Measurements from ENCODE around the gene KIAA0513. TPM values are rescaled to one million over a fixed set of nuclear protein-coding genes. Genes with fewer than 3 reads are reported as not detected.

Gene KIAA0513
- total RNA-seq, 4 donors from 2014 or later = 5.5 to 13.8 (median 11.7) TPM

DNA sequence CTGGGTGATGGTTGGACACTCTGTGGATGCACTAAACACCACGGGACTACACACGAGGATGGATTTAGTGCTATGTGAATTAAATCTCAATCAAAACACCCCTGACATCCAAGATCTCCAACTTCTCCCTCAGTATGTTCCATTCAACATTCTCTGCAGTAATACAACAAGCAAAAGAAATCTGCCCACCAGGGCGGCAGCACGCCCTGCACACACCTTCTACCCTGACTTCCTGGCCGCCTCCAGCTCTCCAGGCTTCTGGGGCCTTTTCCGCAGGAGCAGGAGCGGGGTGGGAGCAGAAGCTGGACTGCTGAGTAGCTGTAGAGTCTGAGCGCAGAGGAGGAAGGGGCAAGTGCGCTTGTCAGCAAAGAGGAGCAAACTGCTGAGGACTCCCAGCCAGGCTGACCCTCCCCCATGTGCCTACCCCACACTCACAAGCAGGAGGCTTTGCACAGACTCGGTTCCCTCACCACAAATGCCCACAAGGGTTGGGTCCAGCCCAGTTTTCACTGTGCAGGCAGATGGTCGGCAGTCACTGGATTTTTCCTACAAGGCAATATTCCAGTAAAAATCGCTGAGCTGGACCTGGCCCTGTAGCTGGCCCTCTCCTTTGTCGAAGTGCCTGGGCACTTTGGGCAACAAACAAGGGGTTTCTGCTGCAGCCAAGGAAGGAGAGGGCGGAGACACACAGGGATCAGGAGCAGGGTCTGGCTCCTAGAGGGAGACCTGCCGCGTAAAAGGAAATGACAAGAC is 39.1 kb upstream of the KIAA0513 start:
- TF ChIP-seq, protein P1, sequence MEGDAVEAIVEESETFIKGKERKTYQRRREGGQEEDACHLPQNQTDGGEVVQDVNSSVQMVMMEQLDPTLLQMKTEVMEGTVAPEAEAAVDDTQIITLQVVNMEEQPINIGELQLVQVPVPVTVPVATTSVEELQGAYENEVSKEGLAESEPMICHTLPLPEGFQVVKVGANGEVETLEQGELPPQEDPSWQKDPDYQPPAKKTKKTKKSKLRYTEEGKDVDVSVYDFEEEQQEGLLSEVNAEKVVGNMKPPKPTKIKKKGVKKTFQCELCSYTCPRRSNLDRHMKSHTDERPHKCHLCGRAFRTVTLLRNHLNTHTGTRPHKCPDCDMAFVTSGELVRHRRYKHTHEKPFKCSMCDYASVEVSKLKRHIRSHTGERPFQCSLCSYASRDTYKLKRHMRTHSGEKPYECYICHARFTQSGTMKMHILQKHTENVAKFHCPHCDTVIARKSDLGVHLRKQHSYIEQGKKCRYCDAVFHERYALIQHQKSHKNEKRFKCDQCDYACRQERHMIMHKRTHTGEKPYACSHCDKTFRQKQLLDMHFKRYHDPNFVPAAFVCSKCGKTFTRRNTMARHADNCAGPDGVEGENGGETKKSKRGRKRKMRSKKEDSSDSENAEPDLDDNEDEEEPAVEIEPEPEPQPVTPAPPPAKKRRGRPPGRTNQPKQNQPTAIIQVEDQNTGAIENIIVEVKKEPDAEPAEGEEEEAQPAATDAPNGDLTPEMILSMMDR (IDR thresholded peaks at IDR 0.05; ENCODE audit: low read depth) = no peak

DNA sequence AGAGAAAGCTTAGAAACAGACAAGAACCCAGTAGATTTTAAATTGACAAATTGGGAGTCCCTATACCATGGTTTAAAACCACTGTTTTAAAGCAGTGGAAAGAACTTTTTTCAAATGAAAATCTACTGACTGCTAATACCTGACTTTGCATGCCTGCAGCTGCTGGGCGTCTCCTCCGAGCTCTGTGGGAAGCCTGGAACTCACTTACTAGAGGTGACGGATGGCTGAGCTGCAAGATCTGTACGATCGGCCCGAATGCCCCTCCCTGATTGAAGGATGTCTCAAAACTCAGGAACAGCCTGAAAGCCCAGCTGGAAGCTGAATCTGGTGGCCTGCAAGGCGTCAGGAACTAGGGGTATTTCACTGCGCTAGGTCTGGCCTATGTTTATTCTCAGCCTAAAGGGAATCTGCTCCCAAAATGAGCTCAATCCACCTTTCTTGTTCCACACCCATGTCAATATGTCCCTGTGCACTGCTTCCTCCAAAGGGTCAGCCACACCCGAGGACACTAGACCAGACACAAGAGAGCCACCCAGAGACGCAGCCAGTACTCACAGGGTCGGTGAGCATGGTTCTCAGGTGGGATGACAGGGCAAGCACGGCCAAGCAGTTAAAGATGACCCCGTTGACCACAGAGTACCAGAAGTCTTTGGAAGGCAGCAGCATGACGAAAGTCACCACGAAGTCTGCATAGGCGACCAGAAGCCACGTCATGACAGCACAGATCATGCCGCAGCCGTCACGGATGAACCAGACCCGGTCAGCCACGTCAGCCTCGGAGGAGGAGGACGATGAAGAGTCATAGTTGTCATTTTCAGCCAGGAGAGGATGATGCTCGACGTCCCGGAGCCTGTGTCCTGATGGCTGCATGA is 37.6 kb upstream of the KIAA0513 start:
- TF ChIP-seq, protein P1 (IDR thresholded peaks at IDR 0.05; ENCODE audit: low read depth) = no peak

DNA sequence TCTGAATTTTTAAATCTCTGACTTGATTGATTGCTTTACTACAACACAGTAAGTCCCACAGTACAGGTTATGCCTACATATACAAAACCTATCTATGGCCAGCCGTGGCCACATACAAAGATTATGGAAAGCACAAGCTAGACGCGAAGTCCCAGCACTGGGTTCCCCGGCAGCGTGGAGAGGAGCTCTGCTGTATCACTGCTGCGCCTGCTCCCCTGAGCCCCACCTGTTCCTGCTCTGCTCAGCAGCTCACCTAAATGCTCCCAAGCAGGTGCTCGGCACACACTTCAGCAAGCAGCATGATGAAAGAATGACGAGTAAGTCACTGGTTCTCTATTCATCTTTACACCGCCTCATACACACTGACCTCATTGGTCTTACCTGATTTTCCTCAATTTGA is 36.8 kb upstream of the KIAA0513 start:
- TF ChIP-seq, protein P1 (IDR thresholded peaks at IDR 0.05; ENCODE audit: low read depth) = no peak

DNA sequence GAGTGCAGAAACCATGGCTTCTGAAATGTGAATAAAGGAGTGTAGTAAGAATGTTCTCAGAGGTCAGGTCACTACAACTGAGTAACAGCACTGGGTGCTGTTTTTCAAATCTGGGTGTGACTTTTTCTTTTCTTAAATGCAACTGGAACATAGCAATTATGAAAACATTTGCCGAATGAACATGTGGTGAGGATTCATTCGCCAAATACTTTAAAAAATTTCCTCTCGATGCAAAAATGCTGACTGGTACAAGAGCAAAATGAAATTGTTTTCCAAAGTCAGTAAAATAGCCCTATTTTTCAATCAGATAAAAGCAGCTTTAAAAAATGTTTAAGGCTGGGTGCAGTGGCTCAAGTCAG is 34.9 kb upstream of the KIAA0513 start:
- TF ChIP-seq, protein P1 (IDR thresholded peaks at IDR 0.05; ENCODE audit: low read depth) = no peak

DNA sequence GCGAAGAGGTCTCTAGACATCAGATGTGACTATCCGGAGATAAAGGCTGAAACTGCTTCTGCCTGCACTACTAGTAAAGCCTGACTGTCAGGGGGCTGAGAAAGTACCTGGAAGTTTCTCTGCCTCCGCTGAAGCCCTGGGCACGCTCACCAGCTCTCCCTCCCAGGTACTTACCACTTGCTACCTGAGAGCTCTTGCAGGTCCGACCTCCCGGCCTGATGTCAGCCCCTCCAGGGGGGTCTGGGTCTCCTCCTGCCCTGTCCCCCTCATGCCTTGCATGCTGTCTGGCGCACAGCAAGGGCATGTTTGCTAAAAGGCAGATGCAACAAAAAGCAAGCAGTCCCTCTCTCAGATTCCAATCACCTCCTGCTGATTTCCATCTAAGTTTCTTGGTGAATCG is 33.7 kb upstream of the KIAA0513 start:
- TF ChIP-seq, protein P1 (IDR thresholded peaks at IDR 0.05; ENCODE audit: low read depth) = no peak

DNA sequence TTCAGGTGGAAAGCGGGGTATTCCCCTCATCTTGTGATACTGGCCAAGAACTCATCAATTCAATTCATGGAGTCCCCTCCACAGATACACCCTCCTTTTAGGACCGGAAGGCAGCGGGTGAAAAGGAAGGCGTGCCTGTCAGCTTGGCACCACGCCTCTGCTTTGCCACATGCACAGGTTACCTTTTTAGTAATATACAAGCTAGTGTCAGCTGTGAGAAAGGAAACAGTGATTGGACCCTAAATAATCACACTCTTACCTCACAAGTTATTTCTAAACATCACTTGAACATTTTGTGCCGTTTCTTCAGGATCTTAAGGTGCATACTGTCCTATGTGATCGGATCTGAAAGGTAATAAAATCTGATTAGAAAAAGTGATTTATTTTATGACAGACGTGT is 31.9 kb upstream of the KIAA0513 start:
- TF ChIP-seq, protein P1 (IDR thresholded peaks at IDR 0.05; ENCODE audit: low read depth) = no peak

DNA sequence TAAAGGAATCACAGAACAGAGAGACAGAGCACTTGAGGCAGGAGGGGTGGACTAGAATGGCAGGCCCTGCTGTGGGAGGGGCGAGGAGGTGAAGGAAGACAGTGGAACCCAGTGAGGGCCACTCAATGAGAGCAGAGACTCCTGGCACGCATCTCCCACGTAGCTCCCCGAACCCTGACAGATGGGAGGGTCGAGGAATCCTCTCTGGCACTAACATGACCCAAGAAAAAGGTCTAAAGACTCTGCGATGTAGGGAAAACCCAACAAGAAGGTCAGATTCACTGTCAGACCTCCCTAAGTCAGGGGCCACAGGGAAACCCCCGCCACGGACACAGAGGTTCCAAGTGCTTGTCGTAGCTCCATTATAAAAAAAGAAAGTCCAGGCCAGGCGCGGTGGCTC is 31.2 kb upstream of the KIAA0513 start:
- TF ChIP-seq, protein P1 (IDR thresholded peaks at IDR 0.05; ENCODE audit: low read depth) = no peak
